Activated T-cell treated with anti-CD3 and anti-CD28 coated beads, Interleukin-2, amount 50 U/mL, for 72 hours (primary cell): Measurements from ENCODE around the gene PWWP2B. TPM values are rescaled to one million over a fixed set of nuclear protein-coding genes. Genes with fewer than 3 reads are reported as not detected.

ENCODE experiments used
- ATAC-seq, 2 donors: fragments of 150-1000 bp; cut with Tn5 transposase; replicated peaks in 1 of 2; 2 replicates each; pipeline ENCODE4 v1.10.0; 2021; ENCODE audit warnings: moderate library complexity in 2 of 2, mild to moderate bottlenecking in 1 of 2
- DNase-seq, 2 donors: peaks; one replicate each; pipeline ENCODE4 v3.0.0; 2021 to 2022; ENCODE audit warnings: mixed read lengths in 1 of 2
- H3K27ac Mint-ChIP-seq: one replicate; pipeline ENCODE4 v1.8.0; 2022; ENCODE audit warnings: mild to moderate bottlenecking, moderate library complexity, mixed read lengths
- H3K27me3 Mint-ChIP-seq: one replicate; pipeline ENCODE4 v1.8.0; 2022; ENCODE audit warnings: low read depth, mixed read lengths
- H3K36me3 Mint-ChIP-seq, 2 donors: one replicate each; pipeline ENCODE4 v1.8.0; 2022; ENCODE audit warnings: mixed read lengths in 2 of 2, mild to moderate bottlenecking in 1 of 2; ENCODE audit not compliant: insufficient read depth in 2 of 2
- H3K4me1 Mint-ChIP-seq: one replicate; pipeline ENCODE4 v1.8.0; 2022; ENCODE audit warnings: low read depth, mixed read lengths
- H3K4me3 Mint-ChIP-seq, 2 donors: one replicate each; pipeline ENCODE4 v1.8.0; 2022; ENCODE audit warnings: mild to moderate bottlenecking in 2 of 2, mixed read lengths in 2 of 2, moderate library complexity in 2 of 2
- H3K9me3 Mint-ChIP-seq, 2 donors: one replicate each; pipeline ENCODE4 v1.8.0; 2022; ENCODE audit warnings: mixed read lengths in 2 of 2
- total RNA-seq, 2 donors: library from RNA; stranded (reverse); gene quantifications; one replicate each; pipeline ENCODE4 v1.2.3, GENCODE V29; 2022

Gene PWWP2B
- total RNA-seq, 2 donors from 2014 or later: 3.1 to 5.2 TPM

DNA sequence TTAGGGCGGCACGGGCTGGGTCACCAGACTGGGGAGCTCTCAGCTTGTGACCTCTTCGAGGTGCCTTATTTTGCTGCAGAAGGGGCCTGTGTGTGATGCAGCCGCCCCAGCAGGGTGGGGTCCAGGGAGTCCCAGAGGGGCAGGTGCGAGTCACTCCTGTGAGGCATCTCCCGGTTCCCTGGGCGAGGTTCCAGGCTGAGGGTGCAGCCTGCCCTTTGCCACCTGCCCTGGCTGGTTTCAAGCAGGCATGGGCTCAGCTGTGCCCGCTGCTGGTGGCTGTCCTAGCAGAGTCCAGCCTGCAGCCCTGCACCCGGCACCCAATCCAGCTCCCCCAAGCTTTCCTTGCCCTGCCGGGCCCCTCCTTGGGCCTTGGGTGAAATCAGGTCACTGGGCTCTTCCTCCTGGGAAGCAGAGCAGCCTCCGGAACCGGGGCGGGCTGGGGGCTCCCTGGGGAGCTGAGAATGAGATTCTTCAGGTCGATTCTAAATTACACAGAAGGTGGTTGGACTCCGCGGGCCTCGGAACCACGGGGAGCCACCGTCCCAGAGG is 64.8 kb downstream of the PWWP2B start:
- ATAC-seq (no peak), DNase-seq (no peak)
- Mint-ChIP-seq H3K27ac (no peak overlapping the region), H3K4me1 (peaks cover 4% of the 10 kb centered on the region), H3K9me3 (no peaks in the 10 kb centered on the region), H3K4me3 (no peak overlapping the region), H3K27me3 (no peaks in the 10 kb centered on the region), H3K36me3 (no peaks in the 10 kb centered on the region)

DNA sequence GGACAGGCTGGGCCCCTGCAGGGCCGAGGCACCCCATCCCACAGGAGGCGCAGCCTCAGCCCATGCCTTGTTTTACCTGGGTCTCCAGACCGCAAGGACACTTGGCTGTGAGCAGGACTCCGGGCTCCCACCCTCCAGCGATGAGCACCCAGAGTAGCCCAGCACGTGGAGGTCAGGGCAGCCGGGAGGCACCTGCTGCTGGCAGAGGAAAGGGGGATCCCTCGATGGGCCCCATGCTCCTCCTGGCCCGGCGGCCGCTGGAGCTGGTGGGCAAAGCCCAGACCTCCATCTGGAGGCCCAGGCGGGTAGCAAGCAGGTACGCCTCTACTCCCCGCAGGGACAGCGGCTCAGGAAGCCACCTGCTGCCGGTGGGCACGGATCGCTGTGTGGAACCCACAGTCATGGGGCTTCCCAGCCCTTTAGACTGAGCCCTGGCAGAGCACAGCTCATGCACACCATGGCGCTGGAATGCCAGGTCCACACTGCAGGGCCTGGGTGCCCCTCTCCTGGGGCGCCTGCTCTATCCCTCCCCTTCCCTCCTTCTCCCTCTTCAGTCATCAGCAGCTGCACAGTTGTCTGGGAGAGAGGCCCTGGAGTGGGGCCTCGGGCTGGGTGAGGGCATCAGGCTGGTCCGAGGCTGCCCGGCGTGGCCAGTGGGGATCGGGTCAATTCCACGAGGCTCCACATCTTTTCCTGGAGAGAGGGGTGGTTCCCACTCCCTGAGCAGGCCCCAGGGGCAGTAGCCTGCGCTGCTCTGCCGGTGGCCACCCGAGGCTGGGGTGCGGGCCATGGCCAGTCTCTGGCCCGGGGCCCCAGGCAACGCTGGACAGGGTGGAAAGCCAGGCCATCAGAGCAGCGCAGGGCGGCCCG is 65.7 kb downstream of the PWWP2B start:
- no peak for ATAC-seq
- Mint-ChIP-seq H3K4me3 (no peak overlapping the region), H3K27me3 (no peaks in the 10 kb centered on the region), H3K9me3 (no peaks in the 10 kb centered on the region), H3K4me1 (peaks cover 4% of the 10 kb centered on the region), H3K27ac (no peak overlapping the region), H3K36me3 (no peaks in the 10 kb centered on the region)
- no peak for DNase-seq

DNA sequence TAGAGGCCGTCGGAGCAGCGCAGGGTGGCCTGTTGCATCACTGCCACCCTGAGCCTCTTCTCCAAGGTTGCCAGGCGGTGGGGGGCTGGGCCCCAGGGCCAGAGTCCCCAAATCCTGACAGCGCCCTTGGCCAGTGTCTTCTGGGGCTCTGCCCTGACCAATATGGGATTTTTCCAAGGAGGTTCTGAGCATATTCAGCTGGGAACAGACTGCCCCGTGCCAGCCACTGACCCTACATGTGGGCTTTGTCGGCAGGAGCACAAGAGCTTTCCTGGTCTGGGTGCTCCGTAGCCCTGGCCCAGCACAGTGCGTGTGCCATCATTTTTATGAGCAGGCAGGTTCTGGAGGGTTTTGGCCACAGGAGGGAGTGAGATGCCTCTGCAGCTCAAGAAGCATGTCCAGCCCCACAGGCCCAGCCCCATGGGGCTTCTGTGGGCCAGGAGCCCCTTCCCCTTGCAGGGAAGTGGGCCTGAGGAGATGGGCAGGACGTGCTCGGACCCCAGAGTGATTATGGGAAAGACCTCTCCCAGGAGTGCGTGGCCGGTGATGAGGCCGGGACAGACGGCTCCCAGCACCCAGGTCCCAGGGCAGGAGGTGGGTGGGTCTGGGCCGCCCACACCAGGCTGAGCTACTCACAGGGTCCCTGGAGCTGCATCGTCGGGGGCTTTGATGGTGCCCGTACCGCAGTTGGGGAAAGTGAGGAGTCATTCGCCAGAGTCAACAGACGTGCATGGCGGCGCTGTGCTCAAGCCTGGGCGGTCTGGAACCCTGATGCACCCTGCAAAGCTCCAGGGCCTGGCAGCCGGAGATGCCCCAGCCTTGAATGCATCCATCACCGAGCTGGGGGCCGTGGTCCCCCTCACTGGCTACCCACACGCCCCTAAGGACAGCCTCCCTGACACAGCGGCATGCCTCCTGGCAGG is 66.6 kb downstream of the PWWP2B start:
- Mint-ChIP-seq H3K4me1 (peaks cover 3% of the 10 kb centered on the region), H3K36me3 (no peaks in the 10 kb centered on the region)
- DNase-seq: no peak

GRCh38 chr10:132464256-132465192 is 67.5 kb downstream of the PWWP2B start:
- H3K27me3 Mint-ChIP-seq: no peaks in the 10 kb centered on the region
- no peaks in the 10 kb centered on the region for H3K9me3 Mint-ChIP-seq
- no peak for ATAC-seq
- DNase-seq: no peak
- H3K27ac Mint-ChIP-seq: no peak overlapping the region
- H3K36me3 Mint-ChIP-seq: no peaks in the 10 kb centered on the region
- H3K4me1 Mint-ChIP-seq: no peaks in the 10 kb centered on the region
- H3K4me3 Mint-ChIP-seq: no peak overlapping the region

More for the DNA sequence above, 66.6 kb downstream of the PWWP2B start:
- no peaks in the 10 kb centered on the region for H3K9me3 Mint-ChIP-seq
- no peaks in the 10 kb centered on the region for H3K27me3 Mint-ChIP-seq
- ATAC-seq: no peak
- H3K4me3 Mint-ChIP-seq: no peak overlapping the region
- no peak overlapping the region for H3K27ac Mint-ChIP-seq

DNA sequence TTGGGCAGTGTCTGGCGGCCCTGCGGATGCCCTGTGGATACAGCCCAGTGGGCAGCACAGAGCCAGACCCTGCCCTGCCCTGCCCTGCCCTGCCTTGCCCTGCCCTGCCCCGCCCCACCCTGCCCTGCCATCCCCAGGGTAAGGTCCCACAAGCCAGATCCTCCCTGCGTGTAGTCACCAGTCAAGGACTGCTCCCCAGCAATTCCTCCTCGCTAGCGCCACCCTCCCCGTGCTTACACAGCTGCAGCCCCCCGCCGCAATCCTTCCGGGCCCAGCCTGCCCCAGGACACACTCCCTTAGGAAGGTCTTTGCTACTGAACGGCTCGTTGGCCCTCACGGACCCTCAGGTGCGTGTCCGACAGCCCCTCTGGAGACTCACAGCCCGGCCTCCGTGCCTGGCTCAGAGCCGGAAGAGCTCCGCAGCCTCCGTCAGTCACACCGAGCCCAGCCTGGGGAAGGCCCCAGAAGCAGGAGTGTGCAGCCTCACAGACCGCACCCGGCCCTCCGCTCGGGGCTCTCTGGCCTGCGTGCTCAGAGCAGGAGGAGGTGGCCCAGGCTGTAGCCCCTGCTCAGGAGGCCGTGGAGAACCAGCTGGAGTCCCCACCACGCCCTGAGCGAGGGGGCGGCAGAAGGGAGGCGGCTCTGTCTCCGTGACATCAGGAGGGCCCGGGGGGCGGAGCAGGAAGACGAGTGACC is 68.3 kb downstream of the PWWP2B start:
- Mint-ChIP-seq H3K4me1 (peaks cover 1% of the 10 kb centered on the region), H3K36me3 (no peaks in the 10 kb centered on the region), H3K27me3 (no peaks in the 10 kb centered on the region), H3K9me3 (no peaks in the 10 kb centered on the region), H3K27ac (no peak overlapping the region), H3K4me3 (no peak overlapping the region)
- DNase-seq (no peak), ATAC-seq (no peak)

GRCh38 chr10:132465889-132466519 is 69.0 kb downstream of the PWWP2B start:
- DNase-seq (no peak), ATAC-seq (no peak)
- Mint-ChIP-seq H3K4me1 (peaks cover 8% of the 10 kb centered on the region), H3K27ac (no peak overlapping the region), H3K9me3 (no peaks in the 10 kb centered on the region), H3K4me3 (no peak overlapping the region), H3K36me3 (peaks cover 0 to 2% of the 10 kb centered on the region in 2 donors), H3K27me3 (peaks cover 6% of the 10 kb centered on the region)

GRCh38 chr10:132466520-132467463 is 69.8 kb downstream of the PWWP2B start:
- H3K27ac Mint-ChIP-seq: no peak overlapping the region
- no peak for DNase-seq
- H3K27me3 Mint-ChIP-seq: peaks cover 6% of the 10 kb centered on the region
- H3K9me3 Mint-ChIP-seq: no peaks in the 10 kb centered on the region
- no peak for ATAC-seq
- peaks cover 9% of the 10 kb centered on the region for H3K4me1 Mint-ChIP-seq
- no peak overlapping the region for H3K4me3 Mint-ChIP-seq
- H3K36me3 Mint-ChIP-seq: peaks cover 0 to 3% of the 10 kb centered on the region in 2 donors

Other genes with a start within 250 kb of the PWWP2B start
- gene DPYSL4, start 210.3 kb upstream of the PWWP2B start, total RNA-seq: 1 to 10 TPM; 4.8 to 9.9 TPM
- 10 to 100 TPM; 17.2 to 22.7 TPM for gene STK32C, start 89.2 kb upstream of the PWWP2B start, total RNA-seq
- gene LRRC27, start 65.0 kb upstream of the PWWP2B start, total RNA-seq: 1 to 10 TPM; 4.8 to 5.3 TPM
- gene INPP5A, start 140.6 kb downstream of the PWWP2B start, total RNA-seq: 10 to 100 TPM; 11.0 to 14.9 TPM